GM12878 (cell line): ENCODE results near the gene THEM4.
A peak's percentile ranks its signal among the peaks of the same experiment; 100 is the strongest.

Source experiments
- ESRRA ChIP-seq: IDR thresholded peaks from 2 replicates; pipeline ENCODE4 v1.6.1; 2012; ENCODE audit warnings: mild to moderate bottlenecking, low read length, improper control_type of control experiment
- ETV6 ChIP-seq, 2 experiments: fragments of 450-650 bp in 1 of 2; IDR thresholded peaks in 1 of 2; conservative IDR thresholded peaks in 1 of 2; 2 replicates each; pipeline ENCODE4 v1.6.1; 2014; ENCODE audit warnings: antibody characterized with exemption in 1 of 2, borderline replicate concordance in 1 of 2, low read depth in 1 of 2, mild to moderate bottlenecking in 1 of 2, moderate library complexity in 1 of 2
- EZH2 ChIP-seq: IDR thresholded peaks from 2 replicates; pipeline ENCODE4 v1.6.1; 2012; ENCODE audit warnings: low read depth, mild to moderate bottlenecking, control low read depth, inconsistent platforms, low read length, borderline replicate concordance; ENCODE audit not compliant: control insufficient read depth
- FOXM1 ChIP-seq: IDR thresholded peaks from 2 replicates; pipeline ENCODE4 v1.6.1; 2012; ENCODE audit warnings: low read depth, mild to moderate bottlenecking, inconsistent platforms, low read length, moderate library complexity
- MXI1 ChIP-seq: fragments of 150-350 bp; IDR thresholded peaks from 2 replicates; pipeline ENCODE4 v1.6.1; 2011; ENCODE audit warnings: low read depth, mild to moderate bottlenecking, inconsistent platforms, low read length, improper control_type of control experiment
- SPI1 ChIP-seq: IDR thresholded peaks from 2 replicates; pipeline ENCODE4 v1.6.1; 2011; ENCODE audit warnings: low read depth, mild to moderate bottlenecking, low read length, moderate library complexity, borderline replicate concordance; ENCODE audit not compliant: insufficient read depth
- TF ChIP-seq, protein P1 (sequence below), 3 experiments: IDR thresholded peaks in 2 of 3; conservative IDR thresholded peaks in 1 of 3; 2 replicates each; pipeline ENCODE4 v1.5.1; 2011; ENCODE audit warnings: low read depth in 3 of 3, low read length in 3 of 3, mild to moderate bottlenecking in 3 of 3, control low read depth in 2 of 3, moderate library complexity in 2 of 3, inconsistent platforms in 1 of 3, mixed read lengths in 1 of 3; ENCODE audit not compliant: control insufficient read depth in 2 of 3, insufficient read depth in 1 of 3; ENCODE audit errors: extremely low read depth in 1 of 3

DNA sequence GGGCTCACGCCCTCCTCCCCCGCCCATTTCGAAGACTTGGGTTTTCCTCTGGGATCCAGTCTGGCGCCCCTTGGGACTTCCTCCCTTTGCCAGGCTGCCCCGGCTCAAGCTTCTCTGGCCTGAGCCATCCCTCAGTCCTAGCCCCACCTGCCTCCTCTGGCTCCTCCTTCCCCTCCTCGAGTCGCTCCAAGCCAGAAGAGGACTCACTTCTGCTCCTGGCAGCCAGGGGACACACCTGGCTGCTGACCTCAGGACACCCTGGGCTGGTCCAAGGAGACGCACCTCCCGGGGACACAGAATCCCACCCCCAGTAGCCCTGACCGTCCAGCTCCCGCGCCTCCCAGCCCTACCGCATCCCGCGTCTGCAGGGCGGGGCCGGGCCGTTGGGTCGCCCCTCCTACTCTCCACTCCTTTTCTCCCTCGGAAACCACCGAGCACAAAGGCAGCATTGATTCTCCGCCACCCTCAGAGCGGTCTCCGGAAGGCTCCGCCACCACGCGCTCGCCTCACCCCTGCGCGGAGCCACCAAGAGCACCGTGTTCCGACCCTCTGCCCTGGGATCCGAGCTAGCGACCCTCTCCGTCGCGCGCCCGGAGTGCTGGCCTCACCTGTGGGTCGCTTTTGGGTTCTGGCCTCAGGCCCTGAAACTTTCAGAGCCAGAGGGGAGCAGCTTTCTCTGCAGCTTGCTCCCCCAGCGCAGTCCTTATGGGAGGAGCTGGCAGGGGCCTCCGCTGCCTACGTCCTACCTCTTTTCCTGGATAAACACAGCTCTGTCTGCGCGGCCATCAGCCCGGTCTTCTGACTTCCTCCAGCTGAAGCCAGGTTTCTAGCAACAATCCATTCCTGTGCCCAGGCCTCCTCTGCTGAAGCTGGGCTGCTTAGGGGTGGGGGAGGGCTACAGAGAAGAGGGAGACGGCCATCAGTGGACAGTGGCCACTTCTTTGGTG is 69.6 kb downstream of the THEM4 start, which contains the start of gene C2CD4D:
- TF ChIP-seq ETV6 (conservative IDR thresholded peaks at IDR 0.05 in 1 of 2, IDR thresholded peaks at IDR 0.05 in 1 of 2; ENCODE audit: borderline replicate concordance in 1 of 2, low read depth in 1 of 2) (no peak), EZH2 (no peak), ESRRA (0 out of 2 replicates have a peak, but pooled peaks have one; percentile 30), MXI1 (peak; percentile 46; the same call in 1 of the 2 replicates), FOXM1 (no peak), SPI1 (no peak; the same call in 1 of the 2 replicates)
- TF ChIP-seq, protein P1, sequence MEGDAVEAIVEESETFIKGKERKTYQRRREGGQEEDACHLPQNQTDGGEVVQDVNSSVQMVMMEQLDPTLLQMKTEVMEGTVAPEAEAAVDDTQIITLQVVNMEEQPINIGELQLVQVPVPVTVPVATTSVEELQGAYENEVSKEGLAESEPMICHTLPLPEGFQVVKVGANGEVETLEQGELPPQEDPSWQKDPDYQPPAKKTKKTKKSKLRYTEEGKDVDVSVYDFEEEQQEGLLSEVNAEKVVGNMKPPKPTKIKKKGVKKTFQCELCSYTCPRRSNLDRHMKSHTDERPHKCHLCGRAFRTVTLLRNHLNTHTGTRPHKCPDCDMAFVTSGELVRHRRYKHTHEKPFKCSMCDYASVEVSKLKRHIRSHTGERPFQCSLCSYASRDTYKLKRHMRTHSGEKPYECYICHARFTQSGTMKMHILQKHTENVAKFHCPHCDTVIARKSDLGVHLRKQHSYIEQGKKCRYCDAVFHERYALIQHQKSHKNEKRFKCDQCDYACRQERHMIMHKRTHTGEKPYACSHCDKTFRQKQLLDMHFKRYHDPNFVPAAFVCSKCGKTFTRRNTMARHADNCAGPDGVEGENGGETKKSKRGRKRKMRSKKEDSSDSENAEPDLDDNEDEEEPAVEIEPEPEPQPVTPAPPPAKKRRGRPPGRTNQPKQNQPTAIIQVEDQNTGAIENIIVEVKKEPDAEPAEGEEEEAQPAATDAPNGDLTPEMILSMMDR (IDR thresholded peaks at IDR 0.05 in 2 of 3, conservative IDR thresholded peaks at IDR 0.05 in 1 of 3; ENCODE audit: control insufficient read depth in 2 of 3, extremely low read depth in 1 of 3, insufficient read depth in 1 of 3, low read depth in 3 of 3, low read length in 3 of 3) = no peak
